ENCODE results near the gene ZNF549. TPM values are rescaled to one million over a fixed set of nuclear protein-coding genes. Genes with fewer than 3 reads are reported as not detected.
A peak's percentile ranks its signal among the peaks of the same experiment; 100 is the strongest.

The ZNF549 gene
- total RNA-seq, 1 experiment from 2014 or later = 6.6 TPM

DNA sequence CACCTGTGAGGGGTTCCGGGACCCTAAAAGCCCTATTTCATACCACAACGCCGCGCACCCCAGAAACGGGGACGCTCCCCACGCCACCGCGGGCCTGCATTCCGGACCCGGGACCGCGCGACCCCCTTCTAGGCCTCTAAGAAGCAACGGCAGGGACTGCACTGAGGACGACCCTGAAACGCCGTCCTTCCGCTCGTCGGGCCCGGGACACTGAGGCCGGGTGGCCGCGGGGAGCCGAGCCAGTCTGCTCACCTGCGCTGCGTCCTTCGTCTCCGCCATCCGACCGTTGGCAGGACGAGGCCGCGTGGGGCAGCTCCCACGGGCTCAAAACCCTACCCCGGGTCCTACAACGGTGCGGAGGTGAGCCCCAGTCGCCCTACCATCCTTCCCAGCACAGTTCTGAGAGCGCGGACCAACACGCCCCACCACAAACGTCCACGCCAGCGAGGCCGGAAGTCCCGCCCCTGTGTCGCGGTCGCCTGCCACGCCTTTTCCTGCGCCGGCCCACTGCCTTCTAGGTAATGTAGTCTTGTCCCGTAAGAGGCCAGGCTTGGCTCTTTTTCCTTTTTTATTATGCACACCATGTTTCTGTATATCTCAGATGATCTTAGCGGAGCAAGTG is 32.4 kb downstream of the ZNF549 start, which contains the start of gene ZNF550:
TSS of gene ZNF550 (minus strand) at position 460 of the 622 bp plus-strand sequence. CDS start at position 279, 181 bp downstream.
- in situ Hi-C loops (cut with HindIII; ENCODE audit: low pct_unique_long_range_greater_than_20kb, low sequenced_read_pairs) = no loop called here
- DNase-seq (ENCODE audit: low read depth, low spot score) = peak; percentile 77

DNA sequence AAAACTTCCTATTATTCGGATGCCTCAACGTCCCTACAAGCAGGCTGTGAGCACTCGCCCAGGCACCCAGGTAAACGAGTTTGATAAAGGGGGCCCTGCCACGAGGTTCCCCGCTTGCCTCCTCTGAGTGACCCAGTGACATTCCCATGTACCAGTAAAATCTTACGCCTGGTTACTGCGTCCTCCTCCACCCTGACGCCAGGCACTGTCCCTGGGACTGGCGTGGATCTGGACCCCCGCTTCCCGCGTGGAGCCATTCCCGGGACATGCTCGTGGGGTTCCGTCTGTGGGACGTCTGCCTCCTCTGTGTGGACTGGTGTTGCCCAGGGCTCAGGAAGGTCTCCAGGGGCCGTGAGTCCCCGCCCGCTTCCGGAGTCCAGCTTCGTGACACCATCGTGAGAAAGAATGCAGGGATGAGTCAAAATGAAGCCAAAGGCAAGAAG is 32.9 kb downstream of the ZNF549 start:
- DNase-seq (ENCODE audit: low read depth, low spot score) = no peak
- in situ Hi-C loops (cut with HindIII; ENCODE audit: low pct_unique_long_range_greater_than_20kb, low sequenced_read_pairs) = no loop called here

DNA sequence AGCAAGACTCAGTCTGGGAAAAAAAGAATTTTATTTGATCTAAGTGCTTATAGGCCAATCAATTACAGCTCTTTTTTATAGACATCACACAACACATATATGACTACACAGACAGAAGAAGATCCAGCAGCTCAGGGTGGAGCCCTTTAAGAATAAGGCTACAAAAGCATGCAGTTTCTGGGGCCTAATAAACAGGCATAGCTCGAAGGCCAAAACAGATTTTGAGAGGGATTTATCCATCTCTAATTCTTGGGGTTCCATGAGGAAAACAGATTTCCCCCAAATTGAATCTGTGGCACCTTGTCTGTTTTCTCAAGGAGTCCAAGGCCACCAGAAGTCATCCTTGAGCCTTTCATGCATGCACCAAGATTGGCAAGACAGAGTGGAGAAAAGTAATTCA is 36.4 kb downstream of the ZNF549 start:
- in situ Hi-C loops (cut with HindIII; ENCODE audit: low pct_unique_long_range_greater_than_20kb, low sequenced_read_pairs) = no loop called here
- no peak for DNase-seq (ENCODE audit: low read depth, low spot score)

DNA sequence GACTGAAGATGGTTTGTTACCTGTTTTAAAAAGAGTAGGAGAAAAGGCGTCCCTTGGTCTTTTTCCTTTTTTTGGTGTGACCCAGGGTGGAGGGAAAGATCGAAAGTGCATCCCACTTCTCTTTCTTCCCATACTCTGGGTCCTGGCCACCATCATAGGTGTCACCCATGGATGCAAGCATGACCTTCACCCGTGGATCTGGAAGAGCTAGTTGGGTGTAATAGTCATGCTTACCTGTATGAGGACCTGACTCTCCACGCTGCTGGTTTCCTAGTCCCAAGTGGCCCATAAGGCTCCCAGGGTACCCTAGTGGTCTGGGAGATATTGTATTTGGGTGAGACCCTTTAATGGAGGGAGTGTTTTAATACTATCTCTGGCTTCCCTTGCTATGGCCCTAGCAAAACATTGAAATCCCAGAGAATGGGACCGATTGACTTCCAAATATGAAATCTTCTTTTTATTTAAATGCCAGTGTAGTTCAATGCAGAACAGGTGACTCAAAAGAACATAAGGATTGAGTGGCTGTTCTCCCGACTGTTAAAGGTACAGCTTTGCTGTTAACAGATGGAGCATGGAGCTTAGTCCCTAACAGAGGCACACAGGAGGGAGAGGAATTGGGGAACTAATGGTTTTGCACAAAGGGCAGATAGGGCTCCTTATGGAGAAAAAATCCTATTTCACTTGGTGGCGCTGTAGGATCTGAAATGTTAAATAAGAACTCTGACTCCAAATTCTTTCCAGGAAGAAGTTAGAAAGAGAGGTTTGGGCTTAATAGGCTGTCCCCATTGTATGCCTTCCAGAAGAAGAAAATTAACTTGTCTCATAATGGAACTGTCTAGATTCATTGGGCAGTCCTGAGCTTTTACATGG is 39.5 kb downstream of the ZNF549 start:
- in situ Hi-C loops (cut with HindIII; ENCODE audit: low pct_unique_long_range_greater_than_20kb, low sequenced_read_pairs) = no loop called here
- peak; percentile 10 for DNase-seq (ENCODE audit: low read depth, low spot score)

DNA sequence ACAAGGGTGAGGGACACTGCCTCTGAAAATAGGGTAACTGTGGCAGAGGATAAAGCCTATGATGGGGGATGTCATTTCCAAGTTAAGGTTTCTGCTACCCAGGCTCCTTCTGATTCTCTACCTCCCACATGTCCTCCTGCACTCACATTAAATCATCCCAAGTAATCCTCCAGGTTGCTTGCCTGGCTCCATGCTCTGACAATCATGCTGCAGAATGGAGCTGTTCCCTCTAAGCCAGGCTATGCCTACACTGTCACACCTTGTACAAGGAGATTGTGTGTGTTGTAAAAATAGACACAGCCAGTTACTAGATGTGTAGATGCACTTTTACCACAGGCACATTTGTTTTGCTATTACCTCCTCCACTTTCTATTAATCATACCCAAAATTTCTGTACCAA is 43.6 kb downstream of the ZNF549 start:
- in situ Hi-C loops (cut with HindIII; ENCODE audit: low pct_unique_long_range_greater_than_20kb, low sequenced_read_pairs) = no loop called here

DNA sequence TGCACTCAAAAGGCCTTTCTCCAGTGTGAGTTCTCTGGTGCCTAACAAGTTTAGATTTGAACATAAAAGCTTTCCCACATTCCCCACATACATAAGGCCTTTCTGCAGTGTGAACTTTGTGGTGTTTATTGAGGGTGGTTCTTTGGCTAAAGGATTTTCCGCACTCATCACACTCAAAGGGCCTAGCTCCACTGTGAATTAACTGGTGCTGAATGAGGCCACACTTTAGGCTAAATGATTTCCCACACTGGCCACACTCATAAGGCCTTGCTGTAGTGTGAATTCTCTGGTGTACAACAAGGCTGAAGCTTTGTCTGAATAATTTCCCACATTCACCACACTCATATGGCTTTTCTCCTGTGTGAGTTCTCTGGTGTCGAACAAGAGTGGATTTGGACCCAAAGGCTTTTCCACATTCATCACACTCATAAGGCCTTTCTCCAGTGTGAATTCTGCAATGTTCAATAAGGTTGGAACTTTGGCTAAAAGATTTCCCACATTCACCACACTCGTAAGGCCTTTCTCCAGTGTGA is 45.3 kb downstream of the ZNF549 start:
- in situ Hi-C loops (cut with HindIII; ENCODE audit: low pct_unique_long_range_greater_than_20kb, low sequenced_read_pairs) = no loop called here
- no peak for DNase-seq (ENCODE audit: low read depth, low spot score)

More for the DNA sequence above, 43.6 kb downstream of the ZNF549 start:
- no peak for DNase-seq (ENCODE audit: low read depth, low spot score)

DNA sequence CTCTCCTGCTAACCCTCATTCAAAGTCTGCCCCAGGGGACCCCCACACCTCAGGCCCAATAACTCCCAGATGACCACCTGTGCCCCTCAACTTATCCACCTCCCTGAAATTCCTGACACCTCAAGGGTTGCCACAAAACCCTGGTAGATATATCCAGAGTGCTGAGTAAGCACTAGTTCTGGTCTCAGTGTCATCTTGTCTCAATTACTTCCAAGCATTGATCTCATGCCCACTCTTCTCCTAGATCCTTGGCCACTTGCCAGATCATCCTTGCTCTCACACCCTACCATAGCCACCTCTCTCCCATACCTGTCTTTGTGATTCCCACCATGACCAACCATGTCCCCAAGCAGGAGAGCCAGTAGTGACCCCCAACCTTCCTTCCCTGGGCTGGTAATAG is 49.5 kb downstream of the ZNF549 start:
- in situ Hi-C loops (cut with HindIII; ENCODE audit: low pct_unique_long_range_greater_than_20kb, low sequenced_read_pairs) = no loop called here
- no peak for DNase-seq (ENCODE audit: low read depth, low spot score)

DNA sequence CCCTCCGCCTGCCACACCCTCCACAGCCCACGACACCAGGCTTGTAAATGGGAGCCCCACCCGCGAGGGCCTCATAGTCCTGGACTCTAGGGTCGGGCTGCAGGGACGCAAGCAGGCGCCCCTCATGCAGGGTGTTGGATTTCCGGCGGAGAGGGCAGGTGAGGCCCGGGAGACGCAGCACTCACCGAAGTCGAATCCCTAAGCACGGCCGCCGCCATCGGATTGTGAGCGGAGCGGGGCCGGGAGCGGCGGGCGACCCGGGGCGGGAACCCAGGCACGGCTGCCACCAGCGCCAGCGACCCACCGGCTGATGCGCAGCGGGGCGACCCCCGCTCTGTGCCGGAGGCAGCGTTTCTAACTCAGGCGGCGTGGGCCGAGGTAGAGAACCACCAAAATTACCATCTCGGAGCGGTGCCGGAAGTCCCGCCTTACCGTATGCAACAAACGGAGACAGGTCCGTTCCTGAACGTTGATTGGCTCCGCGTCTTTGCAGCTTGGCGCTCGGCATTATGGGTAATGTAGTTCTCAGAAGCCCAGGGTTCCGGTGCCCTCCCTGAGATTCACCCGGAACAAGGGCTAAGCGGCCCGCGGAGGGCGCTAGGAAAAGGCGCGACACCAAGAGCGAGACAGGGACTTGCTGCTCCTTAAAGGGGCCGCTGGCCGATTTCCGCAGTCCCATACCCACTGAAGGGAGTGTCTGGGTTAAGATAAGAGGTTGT is 51.5 kb downstream of the ZNF549 start, which contains the start of gene ZNF416:
TSS of gene ZNF416 (minus strand) at position 425 of the 719 bp plus-strand sequence. CDS start at position 218, 207 bp downstream.
- in situ Hi-C loops (cut with HindIII; ENCODE audit: low pct_unique_long_range_greater_than_20kb, low sequenced_read_pairs) = no loop called here
- peak; percentile 98 for DNase-seq (ENCODE audit: low read depth, low spot score)

DNA sequence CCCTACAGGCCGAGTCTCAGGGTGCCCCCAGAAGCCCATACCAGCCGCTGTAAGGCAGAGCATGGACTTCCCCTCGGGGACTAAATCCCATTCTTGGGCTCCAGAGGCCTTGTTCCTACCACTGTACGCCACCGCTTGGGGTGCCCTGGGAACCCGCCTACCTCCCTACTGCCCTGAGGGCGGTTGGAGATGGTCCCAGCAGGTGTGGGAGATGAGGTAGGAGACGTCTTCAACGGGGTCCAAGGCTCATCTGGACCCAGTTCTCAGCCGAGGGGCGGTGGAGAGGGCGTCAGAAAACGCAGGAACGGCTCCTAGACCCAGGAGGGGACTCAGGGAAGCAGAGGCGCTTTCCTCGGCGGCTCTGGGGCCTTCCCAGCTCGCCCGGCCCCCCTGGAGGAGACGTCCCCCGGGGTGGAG is 56.0 kb downstream of the ZNF549 start:
- in situ Hi-C loops (cut with HindIII; ENCODE audit: low pct_unique_long_range_greater_than_20kb, low sequenced_read_pairs) = no loop called here
- DNase-seq (ENCODE audit: low read depth, low spot score) = no peak

DNA sequence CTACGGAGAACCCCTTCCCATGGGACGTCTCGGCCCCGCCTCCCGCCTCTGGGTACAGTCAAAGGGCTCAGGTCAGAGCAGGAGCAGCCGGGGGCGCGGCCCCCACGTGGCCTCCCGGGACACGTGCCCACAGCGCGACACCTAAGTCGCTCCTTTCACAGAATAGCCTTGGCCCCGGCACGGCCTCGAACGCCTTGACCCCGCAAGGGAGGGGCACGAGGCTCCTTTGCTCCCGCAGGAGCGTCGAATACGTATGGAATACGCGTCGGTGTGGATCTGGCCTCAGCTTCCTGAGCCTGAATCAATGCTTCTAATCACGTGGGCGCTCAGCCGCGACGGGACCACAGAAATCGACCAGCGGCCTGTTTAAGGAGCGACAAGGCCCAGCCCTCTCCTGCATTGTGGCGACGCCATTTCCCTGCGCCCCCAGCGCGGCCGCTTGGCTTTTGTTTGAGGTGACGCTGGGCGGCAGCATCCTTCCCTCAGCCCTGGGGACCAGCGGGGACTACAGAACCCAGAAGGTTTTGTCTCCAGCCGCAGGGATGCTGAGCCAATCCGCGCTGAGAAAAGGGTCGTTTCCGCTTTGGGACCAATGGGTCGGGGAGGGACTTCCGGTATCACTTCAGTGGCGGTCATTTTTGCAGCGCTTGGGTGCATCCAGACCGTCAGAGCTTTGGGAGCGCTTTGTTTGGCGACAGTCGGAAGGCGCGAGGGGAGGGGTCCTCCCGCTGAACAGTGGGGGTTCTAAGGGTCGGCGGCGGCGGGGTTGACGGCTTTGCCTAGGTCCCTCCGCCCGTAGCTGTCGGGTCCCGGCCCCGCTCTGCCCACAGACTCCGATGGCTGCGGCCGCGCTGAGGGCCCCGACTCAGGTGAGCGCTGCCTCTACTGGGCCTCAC is 56.6 kb downstream of the ZNF549 start, which contains the start of gene ZIK1:
TSS of gene ZIK1 (plus strand) at position 625 of the 896 bp plus-strand sequence. CDS start at position 837, 212 bp downstream.
- DNase-seq (ENCODE audit: low read depth, low spot score) = peak; percentile 67
- in situ Hi-C loops (cut with HindIII; ENCODE audit: low pct_unique_long_range_greater_than_20kb, low sequenced_read_pairs) = no loop called here

DNA sequence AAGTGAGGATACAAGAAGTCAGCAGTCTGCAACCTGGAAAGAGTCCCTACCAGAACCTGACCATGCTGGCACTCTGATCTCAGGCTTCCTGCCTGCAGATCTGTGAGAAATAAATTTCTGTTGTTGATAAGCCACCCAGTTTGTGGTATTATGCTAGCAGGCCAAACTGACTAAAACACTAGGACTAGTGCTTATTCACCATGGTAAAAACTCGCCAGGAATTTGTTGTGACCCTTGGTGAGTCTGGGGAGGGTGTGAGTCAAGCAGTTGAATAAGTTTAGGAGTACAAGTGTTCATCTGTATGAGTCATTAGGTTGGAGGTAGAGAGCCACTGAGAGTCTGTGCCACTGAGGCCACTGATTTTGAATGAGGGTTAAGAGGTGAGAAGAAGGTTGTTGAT is 60.4 kb downstream of the ZNF549 start:
- in situ Hi-C loops (cut with HindIII; ENCODE audit: low pct_unique_long_range_greater_than_20kb, low sequenced_read_pairs) = no loop called here
- no peak for DNase-seq (ENCODE audit: low read depth, low spot score)

DNA sequence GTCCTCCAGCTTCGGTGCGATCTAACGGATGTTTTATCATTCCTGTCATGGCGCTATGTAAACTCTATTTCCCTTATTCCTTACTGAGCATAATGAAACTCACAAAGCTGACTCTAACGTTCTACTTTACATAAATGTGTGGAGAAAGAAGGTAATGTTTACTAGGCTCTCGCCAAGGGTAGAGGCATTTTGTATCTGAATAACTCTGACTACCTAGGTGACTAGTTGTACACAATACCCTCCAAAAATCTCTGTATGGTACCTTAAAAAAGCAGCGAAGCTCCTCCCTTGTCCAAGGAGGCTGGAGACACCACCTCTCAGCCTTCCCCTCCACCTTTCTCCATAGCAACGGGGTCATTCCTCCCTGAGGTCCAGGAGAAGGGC is 72.2 kb downstream of the ZNF549 start:
- in situ Hi-C loops (cut with HindIII; ENCODE audit: low pct_unique_long_range_greater_than_20kb, low sequenced_read_pairs) = no loop called here
- DNase-seq (ENCODE audit: low read depth, low spot score) = no peak

DNA sequence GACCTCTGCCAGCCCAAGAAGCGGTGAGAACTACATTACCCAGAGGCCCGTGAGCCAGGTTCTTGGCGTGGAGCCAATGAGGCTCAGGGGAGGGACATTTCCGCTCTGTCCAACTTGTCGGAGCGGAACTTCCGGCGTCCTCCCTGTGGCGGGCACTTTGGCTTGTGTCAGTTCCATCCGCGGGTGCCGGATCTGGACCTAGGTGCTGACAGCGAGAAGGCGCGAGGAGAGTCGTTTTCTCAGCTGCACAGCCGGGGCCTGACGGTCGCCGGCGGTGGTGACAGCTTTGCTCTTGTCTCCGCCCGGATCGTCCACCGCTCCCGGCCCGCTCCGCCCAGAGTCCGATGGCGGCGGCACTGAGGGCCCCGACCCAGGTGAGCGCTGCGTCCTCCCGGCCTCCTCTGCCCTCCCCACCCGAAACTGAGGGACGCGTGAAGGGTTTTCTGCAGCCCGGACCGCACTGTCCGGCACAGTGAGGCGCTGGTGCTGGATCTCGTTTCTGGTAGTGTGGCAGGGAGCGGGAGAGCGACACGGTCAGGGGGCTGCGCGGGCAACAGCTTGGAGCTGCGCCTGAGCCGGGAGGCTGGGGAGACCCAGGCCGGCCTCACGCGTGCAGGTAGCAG is 72.7 kb downstream of the ZNF549 start, which contains the start of gene ZNF530:
TSS of gene ZNF530 (plus strand) at position 125 of the 623 bp plus-strand sequence. CDS start 4,461 bp downstream, outside the sequence.
- in situ Hi-C loops (cut with HindIII; ENCODE audit: low pct_unique_long_range_greater_than_20kb, low sequenced_read_pairs) = no loop called here
- peak; percentile 92 for DNase-seq (ENCODE audit: low read depth, low spot score)

DNA sequence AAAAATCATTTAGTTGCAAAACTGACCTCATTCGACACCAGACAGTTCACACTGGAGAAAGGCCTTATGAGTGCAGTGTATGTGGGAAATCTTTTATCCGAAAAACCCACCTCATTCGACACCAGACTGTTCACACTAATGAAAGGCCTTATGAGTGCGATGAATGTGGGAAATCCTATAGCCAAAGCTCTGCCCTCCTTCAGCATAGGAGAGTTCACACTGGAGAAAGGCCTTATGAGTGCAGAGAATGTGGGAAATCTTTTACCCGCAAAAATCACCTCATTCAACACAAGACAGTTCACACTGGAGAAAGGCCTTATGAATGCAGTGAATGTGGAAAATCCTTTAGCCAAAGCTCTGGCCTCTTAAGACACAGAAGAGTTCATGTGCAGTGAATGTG is 79.8 kb downstream of the ZNF549 start:
- no peak for DNase-seq (ENCODE audit: low read depth, low spot score)
- in situ Hi-C loops (cut with HindIII; ENCODE audit: low pct_unique_long_range_greater_than_20kb, low sequenced_read_pairs) = no loop called here
